ENCODE measurements around the gene DAND5. TPM values are rescaled to one million over a fixed set of nuclear protein-coding genes. Genes with fewer than 3 reads are reported as not detected.

Gene DAND5
- polyA plus RNA-seq, 2 of the 4 experiments (the other 2 are of a cell fraction): 0.12 to 0.21 TPM

- WGBS (ENCODE audit: missing lambda C conversion rate): 93% methylated on average over 5 of the region's 7 CpGs
- DNase-seq (ENCODE audit: low read depth in 1 of 2, low spot score in 1 of 2) (no peak), ATAC-seq (no peak), FAIRE-seq (no peak)
- no peak overlapping the region for H3K4me2 ChIP-seq
- CTCF ChIA-PET: interaction anchor here (1.1 to 2.7 kb wide), 3 partner anchors 30 to 57 kb away, joined by 3 to 18 read pairs (median 7); no protein-coding TSS in a partner anchor
- H3K27ac ChIP-seq: no peak overlapping the region
- POLR2A ChIA-PET: no interaction called here
- no peak overlapping the region for H3K4me3 ChIP-seq
- H3K9me3 ChIP-seq: no peaks in the 10 kb centered on the region
- no peak for TF ChIP-seq MAFK (IDR thresholded peaks at IDR 0.05; ENCODE audit: partially characterized antibody)
- TF ChIP-seq FOSL2 (IDR thresholded peaks at IDR 0.05): no peak
- no peak for TF ChIP-seq FOSL2 (CRISPR knock-in tag; IDR thresholded peaks at IDR 0.05)
- no peak for TF ChIP-seq REST (IDR thresholded peaks at IDR 0.05)
- TF ChIP-seq HES2 (IDR thresholded peaks at IDR 0.05): no peak
- TF ChIP-seq, protein P1, sequence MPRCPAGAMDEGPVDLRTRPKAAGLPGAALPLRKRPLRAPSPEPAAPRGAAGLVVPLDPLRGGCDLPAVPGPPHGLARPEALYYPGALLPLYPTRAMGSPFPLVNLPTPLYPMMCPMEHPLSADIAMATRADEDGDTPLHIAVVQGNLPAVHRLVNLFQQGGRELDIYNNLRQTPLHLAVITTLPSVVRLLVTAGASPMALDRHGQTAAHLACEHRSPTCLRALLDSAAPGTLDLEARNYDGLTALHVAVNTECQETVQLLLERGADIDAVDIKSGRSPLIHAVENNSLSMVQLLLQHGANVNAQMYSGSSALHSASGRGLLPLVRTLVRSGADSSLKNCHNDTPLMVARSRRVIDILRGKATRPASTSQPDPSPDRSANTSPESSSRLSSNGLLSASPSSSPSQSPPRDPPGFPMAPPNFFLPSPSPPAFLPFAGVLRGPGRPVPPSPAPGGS (IDR thresholded peaks at IDR 0.05): no peak
- no peaks in the 10 kb centered on the region for H3K4me1 ChIP-seq
Measured at GRCh38 chr19:13004273-13004672, 34.9 kb downstream of the DAND5 start.

DNA sequence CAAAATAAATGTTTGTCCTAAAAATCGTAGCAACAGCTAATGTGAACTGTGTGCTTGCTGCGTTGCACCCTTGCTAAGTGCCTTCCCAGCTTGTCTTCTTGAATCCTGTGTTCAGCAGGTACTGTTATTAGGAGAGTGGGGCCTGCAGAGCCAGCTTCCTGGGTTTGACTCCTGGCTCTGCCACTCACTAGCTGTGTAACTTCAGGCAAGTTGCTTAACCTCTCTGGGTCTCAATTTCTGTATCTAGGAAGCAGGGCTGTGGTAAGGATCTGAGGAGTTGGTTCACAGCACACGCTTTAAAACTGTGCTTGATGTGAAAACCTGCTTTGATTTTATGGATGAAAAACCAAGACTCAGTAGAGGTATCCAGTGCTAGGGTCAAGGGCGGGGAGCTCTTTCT is 35.9 kb downstream of the DAND5 start:
- WGBS (ENCODE audit: missing lambda C conversion rate): 91% methylated on average over 4 of the region's 4 CpGs
- POLR2A ChIA-PET: no interaction called here
- DNase-seq (ENCODE audit: low read depth in 1 of 2, low spot score in 1 of 2): no peak
- Histone ChIP-seq H3K4me3 (no peak overlapping the region), H3K9me3 (no peaks in the 10 kb centered on the region), H3K4me1 (no peaks in the 10 kb centered on the region), H3K4me2 (no peak overlapping the region), H3K27ac (no peak overlapping the region)
- ATAC-seq: no peak
- CTCF ChIA-PET: interaction anchor here (0.8 to 2.7 kb wide), 8 partner anchors 9 to 89 kb away, joined by 3 to 18 read pairs (median 5); no protein-coding TSS in a partner anchor
- TF ChIP-seq ZFP36 (IDR thresholded peaks at IDR 0.05; ENCODE audit: borderline replicate concordance, partially characterized antibody): peak; percentile 25
- no peak for TF ChIP-seq ZC3H11A (IDR thresholded peaks at IDR 0.05)
- TF ChIP-seq, protein P2, sequence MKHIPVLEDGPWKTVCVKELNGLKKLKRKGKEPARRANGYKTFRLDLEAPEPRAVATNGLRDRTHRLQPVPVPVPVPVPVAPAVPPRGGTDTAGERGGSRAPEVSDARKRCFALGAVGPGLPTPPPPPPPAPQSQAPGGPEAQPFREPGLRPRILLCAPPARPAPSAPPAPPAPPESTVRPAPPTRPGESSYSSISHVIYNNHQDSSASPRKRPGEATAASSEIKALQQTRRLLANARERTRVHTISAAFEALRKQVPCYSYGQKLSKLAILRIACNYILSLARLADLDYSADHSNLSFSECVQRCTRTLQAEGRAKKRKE (CRISPR knock-in tag; IDR thresholded peaks at IDR 0.05; ENCODE audit: low read depth): no peak
- TF ChIP-seq CBX2 (IDR thresholded peaks at IDR 0.05; ENCODE audit: borderline replicate concordance, low read depth): no peak
- TF ChIP-seq SMC3 (IDR thresholded peaks at IDR 0.05): no peak
- no peak for TF ChIP-seq USF2 (IDR thresholded peaks at IDR 0.05)
- no peak for FAIRE-seq

GRCh38 chr19:13005861-13006370 is 36.5 kb downstream of the DAND5 start:
- Histone ChIP-seq H3K9me3 (no peaks in the 10 kb centered on the region), H3K27ac (no peak overlapping the region), H3K4me3 (no peak overlapping the region), H3K4me2 (no peak overlapping the region), H3K4me1 (no peaks in the 10 kb centered on the region)
- WGBS (ENCODE audit: missing lambda C conversion rate): 65% methylated on average over 9 of the region's 12 CpGs
- no peak for ATAC-seq
- no peak for FAIRE-seq
- DNase-seq (ENCODE audit: low read depth in 1 of 2, low spot score in 1 of 2): no peak
- CTCF ChIA-PET: interaction anchor here (0.7 to 2.7 kb wide), 11 partner anchors 8 to 89 kb away, joined by 3 to 18 read pairs (median 6); no protein-coding TSS in a partner anchor
- TF ChIP-seq POLR2AphosphoS2 (conservative IDR thresholded peaks at IDR 0.05; ENCODE audit: low read length) (no peak), ESRRA (IDR thresholded peaks at IDR 0.05; ENCODE audit: borderline replicate concordance, low read length) (no peak), RFX5 (IDR thresholded peaks at IDR 0.05) (no peak), JUN (IDR thresholded peaks at IDR 0.05) (no peak), CBX8 (IDR thresholded peaks at IDR 0.05) (no peak)
- TF ChIP-seq, protein P3, sequence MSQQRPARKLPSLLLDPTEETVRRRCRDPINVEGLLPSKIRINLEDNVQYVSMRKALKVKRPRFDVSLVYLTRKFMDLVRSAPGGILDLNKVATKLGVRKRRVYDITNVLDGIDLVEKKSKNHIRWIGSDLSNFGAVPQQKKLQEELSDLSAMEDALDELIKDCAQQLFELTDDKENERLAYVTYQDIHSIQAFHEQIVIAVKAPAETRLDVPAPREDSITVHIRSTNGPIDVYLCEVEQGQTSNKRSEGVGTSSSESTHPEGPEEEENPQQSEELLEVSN (IDR thresholded peaks at IDR 0.05; ENCODE audit: borderline replicate concordance, low read depth): no peak
- TF ChIP-seq, protein P4, sequence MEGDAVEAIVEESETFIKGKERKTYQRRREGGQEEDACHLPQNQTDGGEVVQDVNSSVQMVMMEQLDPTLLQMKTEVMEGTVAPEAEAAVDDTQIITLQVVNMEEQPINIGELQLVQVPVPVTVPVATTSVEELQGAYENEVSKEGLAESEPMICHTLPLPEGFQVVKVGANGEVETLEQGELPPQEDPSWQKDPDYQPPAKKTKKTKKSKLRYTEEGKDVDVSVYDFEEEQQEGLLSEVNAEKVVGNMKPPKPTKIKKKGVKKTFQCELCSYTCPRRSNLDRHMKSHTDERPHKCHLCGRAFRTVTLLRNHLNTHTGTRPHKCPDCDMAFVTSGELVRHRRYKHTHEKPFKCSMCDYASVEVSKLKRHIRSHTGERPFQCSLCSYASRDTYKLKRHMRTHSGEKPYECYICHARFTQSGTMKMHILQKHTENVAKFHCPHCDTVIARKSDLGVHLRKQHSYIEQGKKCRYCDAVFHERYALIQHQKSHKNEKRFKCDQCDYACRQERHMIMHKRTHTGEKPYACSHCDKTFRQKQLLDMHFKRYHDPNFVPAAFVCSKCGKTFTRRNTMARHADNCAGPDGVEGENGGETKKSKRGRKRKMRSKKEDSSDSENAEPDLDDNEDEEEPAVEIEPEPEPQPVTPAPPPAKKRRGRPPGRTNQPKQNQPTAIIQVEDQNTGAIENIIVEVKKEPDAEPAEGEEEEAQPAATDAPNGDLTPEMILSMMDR (IDR thresholded peaks at IDR 0.05): no peak
- POLR2A ChIA-PET: no interaction called here

Data from A549 (cell line).